Lower leg skin (tissue), 3 donors: ENCODE measurements around the gene ARHGEF10L.

Experiments
- CTCF ChIP-seq, 3 donors: fragments of 450-650 bp; IDR thresholded peaks; one replicate each; pipeline ENCODE4 v1.5.1; 2016; ENCODE audit warnings: antibody characterized with exemption in 3 of 3, mild to moderate bottlenecking in 3 of 3, moderate library complexity in 2 of 3
- POLR2A ChIP-seq, 2 donors: fragments of 450-650 bp; IDR thresholded peaks; one replicate each; pipeline ENCODE4 v1.6.1; 2016 to 2017; ENCODE audit warnings: antibody characterized with exemption in 2 of 2, mild to moderate bottlenecking in 1 of 2, moderate library complexity in 1 of 2

- TF ChIP-seq CTCF (IDR thresholded peaks at IDR 0.05) (no peak), POLR2A (IDR thresholded peaks at IDR 0.05) (no peak)
These were observed 19.0 kb downstream of the ARHGEF10L start for GRCh38 chr1:17558541-17558940.
